ENCODE results near the gene KRTAP22-1.

GRCh38 chr21:30638686-30639085 is 37.8 kb downstream of the KRTAP22-1 start:
- TF ChIP-seq CTCF (conservative IDR thresholded peaks at IDR 0.05), result no peak
- TF ChIP-seq ZFX (IDR thresholded peaks at IDR 0.05), result no peak
